Loucy (cell line): ENCODE data around the gene DOCK6.

Experiments
- H2AFZ ChIP-seq: fragments of 200-600 bp; sonication (generic); 2 replicates; pipeline ENCODE4 v1.6.0; 2016; ENCODE audit warnings: antibody characterized with exemption, mild to moderate bottlenecking, low read length, moderate library complexity
- H3F3A ChIP-seq: fragments of 200-600 bp; 2 replicates; pipeline ENCODE4 v1.6.0; 2016; ENCODE audit warnings: antibody characterized with exemption, low read depth, mild to moderate bottlenecking
- H3K27me3 ChIP-seq: fragments of 200-600 bp; sonication (generic); 2 replicates; pipeline ENCODE4 v1.6.1; 2014; ENCODE audit warnings: low read length, mild to moderate bottlenecking; ENCODE audit not compliant: insufficient read depth, poor library complexity, severe bottlenecking
- H3K36me3 ChIP-seq: fragments of 200-600 bp; sonication (generic); 2 replicates; pipeline ENCODE4 v1.6.1; 2016; ENCODE audit warnings: low read length; ENCODE audit not compliant: insufficient read depth
- H3K4me1 ChIP-seq: fragments of 200-600 bp; sonication (generic); 2 replicates; pipeline ENCODE4 v1.5.1; 2014; ENCODE audit warnings: low read length, mild to moderate bottlenecking; ENCODE audit not compliant: insufficient read depth, poor library complexity, severe bottlenecking
- H3K4me2 ChIP-seq: fragments of 200-600 bp; sonication (generic); 2 replicates; pipeline ENCODE4 v1.6.0; 2014; ENCODE audit warnings: antibody characterized with exemption, low read length, low read depth, mild to moderate bottlenecking; ENCODE audit not compliant: poor library complexity, severe bottlenecking
- H3K4me3 ChIP-seq: fragments of 200-600 bp; sonication (generic); 2 replicates; pipeline ENCODE4 v1.5.1; 2014; ENCODE audit warnings: low read length, mild to moderate bottlenecking, mixed read lengths; ENCODE audit not compliant: poor library complexity, severe bottlenecking
- H3K79me2 ChIP-seq: fragments of 200-600 bp; sonication (generic); 2 replicates; pipeline ENCODE4 v1.6.1; 2014; ENCODE audit warnings: low read length; ENCODE audit not compliant: insufficient read depth
- H3K9ac ChIP-seq: fragments of 200-600 bp; sonication (generic); 2 replicates; pipeline ENCODE4 v1.6.0; 2014; ENCODE audit warnings: mild to moderate bottlenecking, low read depth, low read length, moderate library complexity; ENCODE audit not compliant: poor library complexity, severe bottlenecking
- H3K9me2 ChIP-seq: fragments of 200-600 bp; sonication (generic); replicated peaks from 2 replicates; pipeline ENCODE4 v1.6.1; 2016; ENCODE audit warnings: low read depth, low read length, mixed read lengths
- H3K9me3 ChIP-seq: fragments of 200-600 bp; sonication (generic); 2 replicates; pipeline ENCODE4 v1.6.1; 2014; ENCODE audit warnings: mild to moderate bottlenecking, antibody characterized with exemption, low read length, low read depth; ENCODE audit not compliant: insufficient read depth
- H4K20me1 ChIP-seq: fragments of 200-600 bp; sonication (generic); 2 replicates; pipeline ENCODE4 v1.6.0; 2014; ENCODE audit warnings: antibody characterized with exemption, low read length, mild to moderate bottlenecking; ENCODE audit not compliant: insufficient read depth, poor library complexity, severe bottlenecking
- EZH2phosphoT487 ChIP-seq: fragments of 200-600 bp; IDR thresholded peaks from 2 replicates; pipeline ENCODE4 v1.6.1; 2018; ENCODE audit warnings: antibody characterized with exemption, mild to moderate bottlenecking, moderate library complexity, borderline replicate concordance
- TF ChIP-seq, protein P1 (sequence below): fragments of 200-600 bp; sonication (generic); conservative IDR thresholded peaks from 2 replicates; pipeline ENCODE4 v1.5.1; 2014; ENCODE audit warnings: mild to moderate bottlenecking, antibody characterized with exemption, low read length

The DOCK6 gene

DNA sequence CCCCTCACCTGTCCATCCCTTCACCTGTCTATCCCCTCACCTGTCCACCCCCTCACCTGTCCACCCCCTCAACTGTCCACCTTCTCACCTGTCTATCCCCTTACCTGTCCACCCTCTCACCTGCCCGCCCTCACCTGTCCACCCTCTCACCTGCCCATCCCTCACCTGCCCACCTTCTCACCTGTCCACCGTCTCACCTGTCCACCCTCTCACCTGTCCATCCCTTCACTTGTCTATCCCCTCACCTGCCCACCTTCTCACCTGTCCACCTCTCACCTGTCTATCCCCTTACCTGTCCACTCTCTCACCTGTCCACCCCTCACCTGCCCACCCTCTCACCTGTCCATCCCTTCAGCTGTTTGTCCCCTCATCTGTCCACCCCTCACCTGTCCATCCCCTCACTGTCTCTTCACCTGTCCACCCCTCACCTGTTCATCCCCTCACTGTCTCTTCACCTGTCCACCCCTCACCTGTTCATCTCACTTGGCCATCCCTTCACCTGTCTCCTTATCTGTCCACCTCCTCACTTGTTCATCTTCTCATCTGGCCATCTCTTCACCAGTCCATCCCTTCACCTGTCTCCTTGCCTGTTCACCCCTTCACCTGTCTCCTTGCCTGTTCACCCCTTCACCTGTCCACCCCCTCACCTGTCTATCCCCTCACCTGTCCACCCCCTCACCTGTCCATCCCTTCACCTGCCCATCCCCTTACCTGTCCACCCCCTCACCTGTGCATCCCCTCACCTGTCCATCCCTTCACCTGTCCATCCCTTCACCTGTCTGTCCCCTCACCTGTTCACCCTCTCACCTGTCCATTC lies 52.3 kb downstream of the DOCK6 start:
- no peaks in the 10 kb centered on the region for H3F3A ChIP-seq
- H3K9ac ChIP-seq, result no peak overlapping the region
- H2AFZ ChIP-seq, result no peak overlapping the region
- H3K36me3 ChIP-seq, result no peaks in the 10 kb centered on the region
- H3K79me2 ChIP-seq, result no peaks in the 10 kb centered on the region
- H3K4me1 ChIP-seq, result no peaks in the 10 kb centered on the region
- no peak overlapping the region for H3K4me3 ChIP-seq
- no peaks in the 10 kb centered on the region for H3K27me3 ChIP-seq
- H3K4me2 ChIP-seq, result no peak overlapping the region
- no peaks in the 10 kb centered on the region for H3K9me3 ChIP-seq
- TF ChIP-seq, protein P1, sequence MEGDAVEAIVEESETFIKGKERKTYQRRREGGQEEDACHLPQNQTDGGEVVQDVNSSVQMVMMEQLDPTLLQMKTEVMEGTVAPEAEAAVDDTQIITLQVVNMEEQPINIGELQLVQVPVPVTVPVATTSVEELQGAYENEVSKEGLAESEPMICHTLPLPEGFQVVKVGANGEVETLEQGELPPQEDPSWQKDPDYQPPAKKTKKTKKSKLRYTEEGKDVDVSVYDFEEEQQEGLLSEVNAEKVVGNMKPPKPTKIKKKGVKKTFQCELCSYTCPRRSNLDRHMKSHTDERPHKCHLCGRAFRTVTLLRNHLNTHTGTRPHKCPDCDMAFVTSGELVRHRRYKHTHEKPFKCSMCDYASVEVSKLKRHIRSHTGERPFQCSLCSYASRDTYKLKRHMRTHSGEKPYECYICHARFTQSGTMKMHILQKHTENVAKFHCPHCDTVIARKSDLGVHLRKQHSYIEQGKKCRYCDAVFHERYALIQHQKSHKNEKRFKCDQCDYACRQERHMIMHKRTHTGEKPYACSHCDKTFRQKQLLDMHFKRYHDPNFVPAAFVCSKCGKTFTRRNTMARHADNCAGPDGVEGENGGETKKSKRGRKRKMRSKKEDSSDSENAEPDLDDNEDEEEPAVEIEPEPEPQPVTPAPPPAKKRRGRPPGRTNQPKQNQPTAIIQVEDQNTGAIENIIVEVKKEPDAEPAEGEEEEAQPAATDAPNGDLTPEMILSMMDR, result no peak
- no peak for TF ChIP-seq EZH2phosphoT487
- H3K9me2 ChIP-seq, result no peaks in the 10 kb centered on the region
- H4K20me1 ChIP-seq, result no peaks in the 10 kb centered on the region

DNA sequence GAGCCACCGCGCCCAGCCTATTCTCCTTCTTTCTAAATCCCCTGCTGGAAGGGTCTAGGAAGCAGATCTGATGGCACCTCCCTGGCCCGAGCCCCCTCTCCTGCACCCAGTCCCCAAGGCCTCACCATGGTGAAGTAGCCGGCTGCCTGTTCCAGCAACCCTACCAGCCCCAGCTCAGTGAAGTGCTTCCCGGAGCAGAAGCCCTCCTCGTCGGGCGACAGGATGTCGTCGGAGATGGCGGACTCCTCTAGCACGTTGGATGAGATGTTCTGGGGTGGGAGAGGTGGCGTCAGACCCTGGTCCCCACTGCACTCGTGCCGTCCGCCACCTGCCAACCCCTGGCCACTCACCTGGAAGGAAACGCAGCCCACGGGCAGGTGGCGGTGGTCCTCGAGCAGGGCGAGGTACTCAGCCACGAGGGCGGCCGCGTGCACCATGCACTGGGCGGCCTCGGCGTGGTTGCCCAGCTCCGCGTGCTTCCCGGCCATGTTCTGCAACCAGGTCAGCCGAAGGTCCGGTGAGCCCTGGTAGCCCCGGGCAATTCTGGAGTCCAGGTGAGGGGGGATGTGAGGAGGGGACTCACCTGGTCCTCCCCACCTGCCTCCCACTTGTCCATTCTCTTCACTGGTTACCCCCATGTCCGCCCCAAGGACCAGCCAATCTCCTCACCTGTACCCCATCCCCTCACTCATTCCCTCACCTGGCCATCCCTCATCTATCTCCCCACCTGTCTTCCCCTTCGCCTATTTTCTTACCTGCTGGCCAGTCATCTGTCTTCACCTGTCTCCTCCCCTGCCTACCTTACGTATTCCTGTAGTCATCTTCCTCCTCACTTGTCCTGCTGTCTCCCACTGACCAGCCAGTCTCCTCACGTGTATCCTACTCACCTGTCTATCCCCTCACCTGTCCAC lies 53.5 kb downstream of the DOCK6 start:
- H3K27me3 ChIP-seq, result no peaks in the 10 kb centered on the region
- no peak overlapping the region for H3K4me3 ChIP-seq
- no peaks in the 10 kb centered on the region for H3K9me2 ChIP-seq
- no peaks in the 10 kb centered on the region for H3K9me3 ChIP-seq
- TF ChIP-seq, protein P1, result no peak
- TF ChIP-seq EZH2phosphoT487, result no peak
- H3K4me1 ChIP-seq, result no peaks in the 10 kb centered on the region
- no peaks in the 10 kb centered on the region for H4K20me1 ChIP-seq
- H3K36me3 ChIP-seq, result no peaks in the 10 kb centered on the region
- H3K4me2 ChIP-seq, result no peak overlapping the region
- H3F3A ChIP-seq, result no peaks in the 10 kb centered on the region
- H2AFZ ChIP-seq, result no peak overlapping the region
- no peaks in the 10 kb centered on the region for H3K79me2 ChIP-seq
- H3K9ac ChIP-seq, result no peak overlapping the region

DNA sequence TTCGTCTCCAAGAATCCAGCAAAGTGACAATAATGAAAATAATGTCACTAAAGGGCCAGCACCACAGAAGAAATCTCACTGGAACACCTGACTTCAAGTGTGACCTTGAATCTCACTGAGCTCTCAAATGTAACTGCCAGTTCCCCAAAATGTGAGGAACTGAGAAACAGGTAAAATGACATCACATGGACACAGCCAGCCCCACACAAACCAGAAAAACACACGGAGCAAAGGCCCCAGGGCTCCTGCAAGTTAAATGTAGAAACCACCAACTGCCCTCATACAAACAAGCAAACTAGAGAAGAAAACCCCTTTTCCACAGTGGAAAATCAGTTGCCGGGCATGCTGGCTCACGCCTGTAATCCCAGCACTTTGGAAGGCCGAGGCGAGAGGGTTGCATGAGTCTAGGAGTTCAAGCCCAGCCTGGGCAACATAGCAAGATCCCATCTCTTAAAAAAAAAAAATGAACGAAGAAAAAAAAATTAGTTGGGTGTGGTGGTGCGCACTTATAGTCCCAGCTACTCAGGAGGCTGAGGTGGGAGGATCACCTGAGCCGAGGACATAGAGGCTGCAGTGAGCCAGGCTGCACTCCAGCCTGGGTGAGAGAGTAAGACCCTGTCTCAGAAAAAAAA lies 56.3 kb downstream of the DOCK6 start:
- Histone ChIP-seq H3K36me3 (no peaks in the 10 kb centered on the region), H2AFZ (no peak overlapping the region), H3F3A (no peaks in the 10 kb centered on the region), H3K9me2 (no peaks in the 10 kb centered on the region), H3K4me3 (no peak overlapping the region), H3K9ac (no peak overlapping the region), H3K4me2 (no peak overlapping the region), H4K20me1 (no peaks in the 10 kb centered on the region), H3K4me1 (no peaks in the 10 kb centered on the region), H3K27me3 (no peaks in the 10 kb centered on the region), H3K9me3 (no peaks in the 10 kb centered on the region), H3K79me2 (no peaks in the 10 kb centered on the region)
- no peak for TF ChIP-seq EZH2phosphoT487
- TF ChIP-seq, protein P1, result no peak
